B cell (primary cell): Measurements from ENCODE around the gene GMPR2.

ENCODE experiments used
- CTCF ChIP-seq: fragments of 200-600 bp; IDR thresholded peaks from one replicate; pipeline ENCODE4 v1.8.0; 2022; ENCODE audit warnings: antibody characterized with exemption, mild to moderate bottlenecking
- EZH2 ChIP-seq: IDR thresholded peaks from 2 replicates; pipeline ENCODE4 v1.6.1; 2012; ENCODE audit warnings: borderline replicate concordance, low read depth, mild to moderate bottlenecking, moderate library complexity, low read length; ENCODE audit not compliant: insufficient read depth, poor library complexity, severe bottlenecking

GRCh38 chr14:24185741-24186140 lies 47.0 kb upstream of the GMPR2 start:
- TF ChIP-seq CTCF (no peak), EZH2 (no peak)
